AG08395 (cell line): ENCODE results near the gene ARHGEF40.

Experiments used
- DNase-seq: peaks from one replicate; pipeline ENCODE4 v3.0.0; 2012; ENCODE audit warnings: mixed read lengths, low spot score

Gene ARHGEF40

DNA sequence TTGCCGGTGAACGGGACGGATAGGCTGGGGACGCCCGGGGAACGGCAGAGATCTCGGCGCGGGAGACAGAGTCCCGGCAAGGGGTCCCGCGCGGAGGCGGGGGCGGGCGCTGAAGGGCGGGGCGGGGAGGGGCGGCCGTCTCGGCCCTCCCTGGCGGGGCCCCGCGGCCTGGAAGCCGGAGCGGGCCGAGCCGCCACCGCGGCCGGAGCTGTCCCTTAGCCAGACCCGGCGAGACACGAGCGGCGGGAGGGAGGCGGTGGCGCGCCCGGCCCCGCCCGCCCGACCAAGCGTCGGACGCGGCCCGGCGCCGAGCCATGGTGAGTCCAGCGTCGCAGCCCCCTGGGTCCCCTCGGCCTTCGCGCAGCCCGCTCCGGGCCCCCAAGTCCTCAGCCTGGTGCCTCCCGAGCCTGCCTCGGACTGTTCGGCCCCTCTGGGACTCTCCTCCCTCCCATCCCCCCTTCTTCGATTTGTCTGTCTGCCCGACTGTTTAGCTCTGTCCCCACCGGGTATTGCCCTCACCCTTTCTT is at the start of gene ARHGEF40:
Gene ARHGEF40, plus strand, starts transcription at position 222 of the 527 bp plus-strand sequence. Its CDS starts 93 bp downstream, at position 315.
- peak; percentile 67 for DNase-seq

DNA sequence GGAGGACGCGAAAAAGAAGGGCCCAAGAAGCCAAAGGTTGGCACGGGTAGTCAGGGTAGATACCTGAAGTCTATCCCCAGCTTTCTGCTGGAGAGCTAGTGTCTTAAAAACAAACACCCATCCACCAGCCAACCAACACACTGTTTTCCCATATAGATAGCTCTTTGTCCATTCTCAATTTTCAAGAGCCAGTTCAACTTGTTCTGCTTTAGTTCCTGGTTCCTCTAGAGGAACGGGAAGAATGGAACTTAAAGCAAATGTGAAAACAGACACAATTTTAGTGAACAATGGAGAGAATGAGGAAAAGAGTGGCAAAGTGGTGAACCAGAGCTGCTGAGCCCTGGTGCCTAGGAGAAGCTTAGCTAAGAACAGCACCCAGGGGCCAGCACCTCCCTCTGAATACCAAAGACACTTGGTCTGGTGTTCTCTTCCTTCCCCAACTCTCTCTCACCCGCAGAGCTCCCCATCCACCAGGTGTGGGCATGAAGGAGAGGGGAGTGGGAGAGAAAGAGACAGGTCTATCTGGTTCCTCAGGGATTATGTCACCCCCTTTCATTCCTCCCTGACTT is 49.0 kb upstream of the ARHGEF40 start:
- DNase-seq: no peak

DNA sequence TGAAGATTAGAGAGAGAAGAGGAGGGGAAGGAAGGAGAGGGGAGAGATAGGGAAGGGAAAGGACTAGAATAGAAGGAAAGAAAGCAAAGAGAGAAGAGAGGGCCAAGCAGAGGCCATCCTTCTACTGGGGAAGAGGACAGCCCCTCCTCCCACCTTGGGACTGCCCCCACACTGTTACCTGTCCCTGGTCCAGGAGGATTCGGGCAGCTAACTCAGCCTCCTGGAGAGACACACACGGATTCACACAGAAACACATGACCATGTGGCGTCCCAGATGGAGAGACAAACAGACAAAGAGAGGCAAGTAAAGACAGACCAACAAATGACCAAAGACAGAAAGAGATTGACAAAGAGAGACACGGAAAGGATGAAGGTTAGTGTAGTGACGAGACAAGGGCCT is 47.4 kb upstream of the ARHGEF40 start:
- DNase-seq: no peak

DNA sequence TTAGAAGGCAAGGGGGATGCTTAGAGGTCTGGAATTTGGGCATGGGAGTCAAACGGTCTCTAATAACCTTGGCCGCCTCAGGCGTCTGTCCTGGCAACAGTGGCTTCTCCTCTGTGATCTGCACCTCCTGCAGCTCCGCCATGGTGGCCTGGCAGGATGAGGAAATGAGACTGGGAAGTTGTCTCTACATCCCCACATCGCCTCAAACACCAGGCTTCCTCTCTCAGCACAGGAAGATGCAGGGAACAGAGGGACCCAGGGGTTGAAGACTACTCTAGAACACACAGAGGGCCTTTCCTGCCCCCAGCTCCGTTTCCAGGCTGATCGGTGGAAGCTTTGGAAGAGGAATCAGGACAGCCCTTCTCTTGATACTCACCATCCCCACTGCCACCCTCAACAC is 46.9 kb upstream of the ARHGEF40 start:
- no peak for DNase-seq

DNA sequence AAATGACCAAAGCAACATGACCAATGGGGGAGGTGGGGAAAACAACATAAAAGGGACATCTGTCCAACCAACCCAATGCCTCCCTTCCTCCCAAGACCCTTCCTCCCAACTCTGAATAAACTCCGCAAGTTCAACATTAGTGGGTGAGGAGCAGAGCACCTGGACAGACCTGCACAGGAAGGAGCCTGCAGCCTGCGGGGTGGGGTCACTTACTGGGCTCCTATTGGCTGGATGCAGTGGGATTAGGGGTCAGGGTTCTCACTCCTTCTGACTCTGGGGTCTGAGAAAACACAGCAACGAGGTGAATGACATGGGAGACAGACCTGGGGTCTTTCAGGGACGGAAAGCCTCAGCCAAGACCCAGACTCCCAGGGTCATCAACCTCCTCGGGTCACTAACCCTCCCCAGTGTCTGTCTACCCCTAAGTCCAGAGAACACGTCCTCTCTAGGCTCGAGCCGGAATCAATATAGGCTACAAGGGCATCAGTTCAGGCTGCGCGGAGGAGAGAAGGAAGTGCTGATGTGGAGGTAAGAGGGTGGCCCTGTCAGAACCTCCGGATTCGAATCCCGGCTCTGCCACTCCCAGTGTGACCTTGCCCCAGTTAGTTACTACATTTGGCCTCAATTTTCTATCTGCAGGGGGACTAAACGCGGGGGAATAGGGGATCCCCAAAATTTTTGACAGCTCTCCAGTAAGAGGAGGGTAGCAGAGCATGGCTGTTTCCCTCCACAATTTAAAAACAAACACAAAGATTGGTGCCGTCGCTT is 46.1 kb upstream of the ARHGEF40 start:
- no peak for DNase-seq

DNA sequence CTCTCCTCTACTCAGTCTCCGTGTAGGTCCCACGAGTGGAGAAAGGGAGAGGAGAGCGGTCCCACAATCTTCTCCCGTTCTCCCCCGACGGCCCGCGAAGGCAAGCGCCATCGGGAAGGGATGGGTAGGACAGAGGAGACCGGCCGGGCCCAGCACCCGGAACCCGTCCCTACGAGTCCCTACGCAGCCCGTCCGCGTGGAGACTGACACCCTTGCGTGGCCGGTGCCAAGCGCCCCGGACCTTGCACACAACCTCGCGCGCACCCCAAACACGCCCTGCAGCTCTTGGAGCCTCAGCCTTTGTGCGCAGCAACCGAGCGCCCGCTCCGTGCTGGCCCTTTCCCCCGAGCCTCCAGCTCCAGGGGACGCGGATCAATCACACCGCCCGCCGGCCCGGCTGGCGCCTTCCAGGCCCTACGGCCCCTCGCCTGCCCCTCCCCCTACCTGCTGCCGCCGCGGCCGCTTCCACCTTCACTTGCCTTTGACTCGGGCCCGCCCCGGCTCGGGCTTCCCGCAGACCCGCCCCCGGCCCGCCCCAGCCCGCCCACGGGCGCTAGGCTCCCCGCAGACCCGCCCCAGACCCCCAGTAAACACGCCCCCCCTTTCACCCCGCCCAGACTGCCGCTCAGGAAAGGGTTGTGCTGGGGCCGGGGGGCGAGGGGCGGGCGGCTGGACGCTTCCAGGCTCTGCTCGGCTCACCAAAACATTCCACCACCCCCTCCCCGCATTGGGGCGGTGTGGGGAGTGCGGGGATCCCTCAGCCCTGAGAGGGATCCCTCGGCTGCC is 45.3 kb upstream of the ARHGEF40 start, which contains the start of gene NDRG2:
Gene NDRG2, minus strand, starts transcription at position 477 of the 786 bp plus-strand sequence. CDS start 1,746 bp downstream, outside the sequence.
- no peak for DNase-seq

DNA sequence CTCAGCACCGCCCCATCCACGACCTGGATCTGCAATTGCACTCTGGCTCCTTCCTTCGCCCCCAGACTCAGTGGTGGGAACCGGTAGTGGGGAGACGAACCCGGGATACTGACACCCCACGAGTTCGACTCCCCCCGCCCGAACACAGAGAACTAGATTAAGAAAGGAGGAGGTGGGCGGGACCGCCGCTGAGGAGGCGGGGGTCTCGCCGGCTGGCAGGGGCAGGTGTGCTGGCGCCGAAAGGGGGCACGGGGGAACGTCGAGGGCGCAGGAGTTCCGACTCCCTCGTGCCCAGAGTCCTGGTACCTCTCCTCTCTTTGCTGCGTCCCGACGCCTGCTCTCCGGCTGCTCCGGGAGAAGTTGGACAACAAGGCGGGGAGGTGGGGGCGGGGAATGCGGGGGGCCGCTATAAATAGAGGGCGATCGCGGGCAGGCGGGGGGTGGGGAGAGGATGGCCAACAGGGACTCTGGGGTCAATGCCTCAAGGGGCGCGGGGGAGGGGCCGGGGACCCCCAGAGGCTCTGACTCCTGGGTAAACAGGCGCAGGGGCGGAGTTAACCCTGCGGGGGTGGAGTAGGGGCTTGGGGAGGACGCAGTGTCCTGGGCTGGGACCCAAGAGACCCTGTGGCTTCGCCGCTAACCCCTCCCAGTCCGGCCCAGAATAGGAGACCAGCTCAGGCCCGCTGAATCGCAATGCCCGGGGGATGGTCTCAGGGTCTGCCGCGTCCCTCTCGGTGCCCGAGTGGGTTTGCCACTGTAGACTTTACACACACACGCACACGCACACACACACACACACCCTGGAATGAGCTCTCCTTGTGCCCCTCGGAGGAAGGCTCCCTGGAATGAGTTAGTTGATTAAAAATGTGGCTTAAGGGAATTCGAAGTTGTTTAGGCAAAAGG is 44.5 kb upstream of the ARHGEF40 start:
- no peak for DNase-seq

DNA sequence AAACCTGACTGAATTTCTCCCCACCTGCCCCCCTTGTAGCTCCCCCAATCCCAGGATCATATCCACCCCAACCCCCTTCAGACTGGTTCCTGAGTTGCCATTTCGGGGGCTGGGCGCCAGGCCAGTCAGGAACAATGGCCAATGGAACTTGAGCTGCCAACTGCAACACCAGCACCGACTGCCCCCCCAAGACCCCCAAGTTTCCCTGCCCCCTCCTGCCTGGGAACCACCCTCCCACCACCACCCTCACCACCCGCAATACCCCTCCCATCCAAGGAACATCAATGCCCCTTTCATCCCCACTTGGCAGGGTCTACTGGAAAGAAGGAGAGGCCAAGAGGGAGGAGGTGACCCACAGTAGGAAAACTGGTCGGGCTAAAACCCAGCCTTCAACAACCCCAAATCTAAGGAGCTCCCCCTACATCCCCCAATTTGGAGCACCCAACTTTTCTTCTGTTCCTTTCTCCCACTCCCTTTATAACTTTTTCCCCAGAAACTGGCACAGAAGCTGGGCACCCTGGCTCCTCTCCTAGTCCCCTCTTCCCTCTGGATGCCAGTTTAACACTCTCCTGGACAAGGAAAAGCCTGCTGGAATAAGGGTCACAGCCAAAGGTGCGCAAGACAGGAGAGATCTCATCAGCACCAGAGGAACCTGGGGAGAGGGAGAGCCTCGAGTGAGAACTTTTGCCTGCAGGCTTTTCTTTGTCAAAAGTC is 43.7 kb upstream of the ARHGEF40 start:
- DNase-seq: no peak

DNA sequence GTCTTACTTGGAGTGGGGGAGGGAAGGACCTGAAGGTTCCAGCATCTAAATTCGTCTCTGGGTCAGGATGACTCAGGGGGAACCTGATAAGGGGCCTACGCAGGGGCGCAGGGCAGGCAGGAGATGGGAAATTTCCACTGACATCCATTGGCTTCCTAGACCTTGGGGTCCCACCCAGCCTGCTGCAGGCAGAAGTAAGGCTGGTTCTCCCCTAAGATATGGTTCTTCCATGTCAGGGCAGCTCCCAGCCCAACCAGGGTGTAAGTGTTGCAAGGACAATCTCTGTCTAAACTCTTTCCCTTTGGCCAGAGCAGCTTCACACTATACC is 43.2 kb upstream of the ARHGEF40 start:
- DNase-seq: no peak

DNA sequence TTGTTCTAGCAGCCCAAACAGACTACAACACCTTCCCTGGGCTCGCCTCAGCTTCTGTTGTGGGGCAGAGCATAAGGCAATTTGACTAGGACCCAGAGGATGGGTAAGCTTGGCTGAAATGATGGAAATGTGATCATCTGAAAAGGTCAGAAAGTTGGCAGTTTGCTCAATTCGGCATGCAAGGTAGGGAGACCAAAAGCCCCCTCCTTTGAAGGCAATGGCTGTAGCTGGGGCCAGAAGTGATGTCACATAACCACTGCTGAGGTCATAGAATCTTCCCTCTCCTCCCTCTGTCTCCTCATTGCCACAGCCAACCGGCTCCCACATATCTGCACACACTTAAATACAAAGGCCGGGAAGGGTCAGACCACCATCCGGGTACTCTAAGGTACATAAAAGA is 40.2 kb upstream of the ARHGEF40 start, which contains the start of gene TPPP2:
Gene TPPP2, plus strand, starts transcription at position 301 of the 400 bp plus-strand sequence. CDS start 365 bp downstream, outside the sequence.
- no peak for DNase-seq

DNA sequence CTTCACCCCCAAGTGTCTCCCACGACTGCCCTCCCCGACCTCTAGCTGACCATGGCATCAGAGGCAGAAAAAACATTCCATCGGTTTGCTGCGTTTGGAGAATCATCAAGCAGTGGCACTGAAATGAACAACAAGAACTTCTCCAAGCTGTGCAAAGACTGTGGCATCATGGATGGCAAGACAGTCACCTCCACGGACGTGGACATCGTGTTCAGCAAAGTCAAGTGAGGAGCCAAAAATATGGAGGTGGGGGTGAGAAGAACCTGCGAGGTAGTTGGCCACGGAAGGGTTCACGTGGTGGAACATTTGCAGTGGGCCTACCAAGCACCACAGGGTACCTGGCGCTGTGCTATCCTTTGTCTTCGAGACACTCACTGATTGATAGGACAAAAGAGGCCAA is 39.6 kb upstream of the ARHGEF40 start:
- DNase-seq: no peak

DNA sequence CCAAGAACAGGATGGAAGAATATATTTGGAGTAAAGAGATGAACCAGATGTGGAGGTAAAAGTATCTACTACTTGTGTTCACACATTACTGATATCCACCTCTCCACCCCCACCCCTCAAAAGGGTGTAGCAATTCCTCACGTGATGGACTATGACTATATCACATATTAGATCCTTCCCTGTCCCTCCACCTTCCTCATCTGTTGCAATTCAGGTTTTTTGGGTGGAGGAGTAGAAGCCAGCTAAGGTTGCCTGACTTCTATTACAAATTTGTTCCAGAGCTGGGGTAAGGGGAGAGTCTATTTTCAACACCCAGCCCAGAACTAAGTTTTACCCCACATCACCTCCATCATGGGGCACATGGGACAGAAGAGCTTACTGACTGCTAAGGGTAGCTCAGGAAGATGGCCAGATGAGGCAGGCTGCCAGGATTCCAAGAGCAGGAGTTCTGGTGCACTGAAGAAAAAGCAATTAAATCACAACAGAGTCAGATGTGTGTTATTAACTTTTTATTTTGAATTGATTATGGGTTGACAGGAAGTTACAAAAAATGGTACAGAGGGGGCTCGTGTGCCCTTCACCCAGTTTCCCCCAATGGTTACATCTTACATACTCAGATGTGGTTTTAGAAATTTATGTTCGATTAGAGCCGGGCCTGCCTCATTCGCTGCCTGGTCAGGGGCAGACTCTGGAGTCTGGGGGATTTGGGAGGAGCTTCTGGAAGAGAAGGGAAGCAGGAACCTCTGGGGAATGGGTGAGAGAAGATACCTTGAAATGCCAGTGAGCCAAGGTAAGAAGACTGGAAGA is 37.6 kb upstream of the ARHGEF40 start:
- DNase-seq: no peak

DNA sequence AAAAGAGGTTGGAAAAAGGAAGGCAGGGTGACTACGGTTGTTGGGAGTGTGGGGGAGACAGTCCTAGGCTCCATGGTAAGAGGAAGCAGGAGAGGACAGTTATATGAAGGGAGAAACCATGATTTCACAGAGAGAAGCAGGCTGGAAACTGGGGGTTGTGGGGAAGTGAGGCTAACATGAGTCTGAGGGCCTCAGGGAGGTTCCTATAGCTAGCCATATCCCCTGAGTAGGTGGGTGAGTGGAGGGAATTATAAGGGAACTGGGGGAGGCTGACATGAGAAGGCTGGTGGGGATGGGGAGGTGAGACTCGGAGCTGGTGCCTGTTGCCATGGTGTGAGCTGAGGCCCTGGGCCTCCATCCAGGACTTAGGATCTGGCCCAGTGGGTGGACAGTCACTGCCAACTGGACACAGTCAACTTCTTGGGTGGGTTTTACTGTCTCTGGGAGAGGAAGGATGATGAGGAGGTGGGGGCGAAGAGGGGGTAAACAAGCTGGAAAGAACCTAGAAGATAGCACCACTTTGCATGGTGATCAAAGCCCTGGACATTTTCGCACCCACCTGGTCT is 36.9 kb upstream of the ARHGEF40 start:
- DNase-seq: no peak

DNA sequence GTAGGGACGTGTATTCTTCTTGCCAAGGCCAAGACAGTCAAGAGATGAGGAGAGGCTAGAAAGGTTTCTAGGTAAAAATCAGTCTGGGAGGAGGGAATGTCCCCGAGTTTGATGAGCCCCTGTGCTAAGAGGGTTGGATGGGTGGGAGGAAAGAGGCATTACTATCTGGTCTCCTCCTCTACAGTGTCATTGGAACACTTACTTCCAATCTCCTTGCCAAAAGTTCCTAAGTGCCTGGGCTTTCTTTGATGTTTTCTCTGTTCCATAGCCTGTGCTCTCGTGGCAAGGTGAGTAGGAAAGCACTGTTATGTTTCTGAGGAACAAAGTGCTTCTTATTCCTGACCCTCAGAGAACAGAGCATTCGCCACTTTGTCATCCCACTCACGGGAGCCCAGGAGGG is 35.4 kb upstream of the ARHGEF40 start, which contains the start of gene RNASE13:
Gene RNASE13, minus strand, starts transcription at position 101 of the 400 bp plus-strand sequence. CDS start 519 bp downstream, outside the sequence.
- no peak for DNase-seq

DNA sequence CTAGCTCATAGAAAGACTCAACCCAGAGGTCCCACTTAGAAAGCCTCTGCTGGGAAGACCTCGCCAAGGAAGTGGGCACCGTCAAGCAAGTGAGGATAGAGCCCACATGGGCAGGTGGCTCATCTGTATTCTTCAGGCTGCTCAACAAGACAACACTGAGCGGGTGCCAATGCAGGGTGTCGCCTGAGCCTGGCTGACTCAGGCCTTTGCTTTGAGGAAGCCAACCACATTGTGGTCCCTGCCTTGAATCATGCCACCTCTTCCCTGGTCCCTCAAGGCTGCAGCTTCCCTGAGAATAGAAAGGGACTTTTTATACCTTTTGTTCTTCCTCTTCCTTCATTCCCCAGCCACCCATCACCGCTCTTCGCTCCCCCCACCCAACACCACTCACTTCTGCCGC is 33.4 kb upstream of the ARHGEF40 start:
- peak; percentile 20 for DNase-seq

DNA sequence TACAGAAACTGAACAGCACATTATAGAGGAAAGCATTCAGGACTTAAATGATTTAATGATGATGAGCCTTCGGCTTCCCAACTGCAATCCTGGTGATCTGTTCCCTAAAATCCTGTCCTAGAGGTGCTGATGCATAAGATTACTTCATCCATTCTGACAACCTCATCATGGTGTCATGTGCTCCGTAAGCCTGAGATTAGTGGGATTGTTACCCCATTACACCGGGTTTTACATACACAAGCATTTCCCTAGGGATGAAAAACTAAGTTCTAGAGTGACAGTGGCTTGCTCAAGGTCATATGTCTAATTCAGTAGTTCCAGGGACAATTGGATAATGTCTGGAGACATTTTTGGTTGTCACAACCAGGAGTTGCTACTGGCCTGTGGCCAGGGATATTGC is 32.9 kb upstream of the ARHGEF40 start:
- no peak for DNase-seq

DNA sequence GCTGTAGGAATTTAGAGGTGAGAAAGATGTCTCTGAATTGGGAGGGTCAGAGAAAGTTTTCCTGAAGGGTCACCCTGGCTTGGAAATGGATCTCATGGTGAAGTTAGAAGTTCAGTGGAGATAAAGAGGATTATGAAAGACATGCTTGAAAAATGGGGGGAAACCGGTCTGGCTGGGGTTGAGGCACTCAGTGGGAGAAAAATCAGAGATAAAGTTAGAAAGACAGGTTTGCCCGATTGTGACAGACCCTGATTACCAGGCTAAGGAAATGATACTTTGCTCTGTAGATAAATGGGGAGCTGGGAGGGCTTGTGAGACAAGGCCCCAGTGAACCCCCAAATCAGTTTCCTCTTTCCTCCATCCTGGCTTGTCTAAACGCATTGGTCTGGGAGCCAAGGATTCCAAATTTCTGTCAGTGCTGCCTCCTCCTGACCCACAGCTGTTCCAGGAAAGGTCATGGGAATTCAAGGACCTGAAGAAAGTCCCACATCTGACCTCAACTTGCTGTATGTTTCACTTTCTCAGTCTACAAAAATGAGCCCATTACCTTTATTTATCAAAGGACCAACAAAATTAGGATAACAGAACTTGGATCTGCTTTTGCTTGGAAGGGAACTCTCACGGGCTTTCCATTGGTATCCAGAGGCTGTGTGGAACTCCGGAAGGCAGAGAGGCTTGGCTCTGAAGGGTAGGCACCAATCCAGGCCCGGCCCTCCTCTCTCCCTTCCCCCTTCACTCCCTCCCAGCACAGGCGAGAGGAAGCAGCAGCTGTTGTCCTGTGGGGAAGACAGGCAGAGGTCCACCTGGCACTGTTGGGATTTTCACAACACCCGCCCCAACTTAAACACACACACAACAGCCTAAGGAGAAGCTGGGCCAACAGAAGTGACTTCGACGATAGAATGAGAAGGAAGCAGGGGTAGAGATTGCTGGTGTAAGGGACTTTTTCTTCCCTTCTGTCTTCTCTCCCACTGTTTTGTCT is 31.4 kb upstream of the ARHGEF40 start:
- DNase-seq: peak; percentile 62
